ENCODE measurements around the gene FYCO1.

Gene FYCO1

DNA sequence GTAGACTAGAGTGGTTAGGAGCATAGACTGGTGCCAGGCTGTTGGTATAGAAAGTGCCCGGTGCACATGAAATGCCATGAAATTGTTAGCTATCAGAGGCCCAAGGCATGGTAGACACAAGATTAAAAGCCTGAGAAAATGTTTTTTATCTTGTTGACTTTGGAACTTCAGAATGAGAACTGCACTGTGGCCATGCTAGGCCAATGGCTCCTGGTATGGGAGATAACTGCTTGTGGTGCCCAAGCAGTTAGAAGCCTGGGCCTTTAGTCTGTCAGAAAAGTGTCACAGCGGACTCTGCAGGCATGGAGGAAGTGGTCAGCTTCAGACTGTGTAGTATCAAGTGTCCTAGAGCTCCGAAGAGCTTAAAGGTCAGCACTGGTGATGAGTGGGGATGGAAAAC, 11.9 kb downstream of the FYCO1 start:
- H3K27ac ChIP-seq, result no peak overlapping the region
- no peak overlapping the region for H3K4me2 ChIP-seq (ENCODE audit: low read length)
- TF ChIP-seq, protein P1, sequence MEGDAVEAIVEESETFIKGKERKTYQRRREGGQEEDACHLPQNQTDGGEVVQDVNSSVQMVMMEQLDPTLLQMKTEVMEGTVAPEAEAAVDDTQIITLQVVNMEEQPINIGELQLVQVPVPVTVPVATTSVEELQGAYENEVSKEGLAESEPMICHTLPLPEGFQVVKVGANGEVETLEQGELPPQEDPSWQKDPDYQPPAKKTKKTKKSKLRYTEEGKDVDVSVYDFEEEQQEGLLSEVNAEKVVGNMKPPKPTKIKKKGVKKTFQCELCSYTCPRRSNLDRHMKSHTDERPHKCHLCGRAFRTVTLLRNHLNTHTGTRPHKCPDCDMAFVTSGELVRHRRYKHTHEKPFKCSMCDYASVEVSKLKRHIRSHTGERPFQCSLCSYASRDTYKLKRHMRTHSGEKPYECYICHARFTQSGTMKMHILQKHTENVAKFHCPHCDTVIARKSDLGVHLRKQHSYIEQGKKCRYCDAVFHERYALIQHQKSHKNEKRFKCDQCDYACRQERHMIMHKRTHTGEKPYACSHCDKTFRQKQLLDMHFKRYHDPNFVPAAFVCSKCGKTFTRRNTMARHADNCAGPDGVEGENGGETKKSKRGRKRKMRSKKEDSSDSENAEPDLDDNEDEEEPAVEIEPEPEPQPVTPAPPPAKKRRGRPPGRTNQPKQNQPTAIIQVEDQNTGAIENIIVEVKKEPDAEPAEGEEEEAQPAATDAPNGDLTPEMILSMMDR (IDR thresholded peaks at IDR 0.05), result no peak
- H3K4me1 ChIP-seq, result peaks cover 21% of the 10 kb centered on the region
- no peak overlapping the region for H3K4me3 ChIP-seq (ENCODE audit: low read depth, low read length)
- H3K27me3 ChIP-seq (ENCODE audit: control insufficient read depth, insufficient read depth, low read length), result no peaks in the 10 kb centered on the region
- no peak overlapping the region for H3K9ac ChIP-seq
- H3K9me3 ChIP-seq (ENCODE audit: control insufficient read depth, low read length), result no peaks in the 10 kb centered on the region
- no peaks in the 10 kb centered on the region for H3K36me3 ChIP-seq (ENCODE audit: control insufficient read depth, insufficient read depth, low read length)
- H2AFZ ChIP-seq, result no peak overlapping the region
- no peaks in the 10 kb centered on the region for H3K79me2 ChIP-seq

DNA sequence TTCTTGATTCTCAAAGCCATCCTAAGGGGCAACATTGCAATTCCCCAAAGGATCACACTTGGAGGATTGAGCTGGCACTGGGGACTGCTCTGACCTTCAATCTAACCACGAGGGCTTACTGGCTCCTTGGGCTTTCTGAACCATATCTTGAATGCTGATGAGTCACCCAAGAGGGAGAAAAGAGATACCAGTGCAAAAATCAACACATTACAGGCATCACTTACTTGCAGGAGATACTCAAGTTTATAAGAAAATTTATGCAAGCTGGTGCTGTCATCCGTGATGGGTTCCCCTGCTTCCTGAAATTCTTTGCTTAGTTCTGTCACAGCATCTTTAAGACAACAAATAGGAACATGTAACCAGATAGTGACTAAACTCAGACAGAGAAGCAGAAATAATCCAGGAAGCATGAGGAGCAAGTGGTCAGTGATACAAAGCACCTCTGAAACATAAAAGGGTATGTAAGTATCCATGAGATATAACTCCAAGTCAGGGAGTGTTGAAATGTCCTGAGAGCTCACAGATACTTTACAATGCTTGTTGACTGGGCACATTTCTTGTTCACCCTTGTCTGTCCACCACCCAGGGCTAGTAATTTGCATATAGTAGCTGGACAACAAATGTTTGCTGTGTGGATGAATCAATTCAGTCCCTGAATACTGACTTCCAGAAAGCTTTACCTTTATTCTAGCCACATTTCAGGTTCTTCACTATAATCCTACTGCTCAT, 14.1 kb downstream of the FYCO1 start:
- H3K36me3 ChIP-seq (ENCODE audit: control insufficient read depth, insufficient read depth, low read length), result no peaks in the 10 kb centered on the region
- no peaks in the 10 kb centered on the region for H3K27me3 ChIP-seq (ENCODE audit: control insufficient read depth, insufficient read depth, low read length)
- no peak overlapping the region for H2AFZ ChIP-seq
- no peak overlapping the region for H3K4me3 ChIP-seq (ENCODE audit: low read depth, low read length)
- no peak overlapping the region for H3K27ac ChIP-seq
- TF ChIP-seq, protein P1 (IDR thresholded peaks at IDR 0.05), result no peak
- H3K9me3 ChIP-seq (ENCODE audit: control insufficient read depth, low read length), result no peaks in the 10 kb centered on the region
- H3K79me2 ChIP-seq, result no peaks in the 10 kb centered on the region
- H3K4me2 ChIP-seq (ENCODE audit: low read length), result no peak overlapping the region
- no peak overlapping the region for H3K9ac ChIP-seq
- peaks cover 16% of the 10 kb centered on the region for H3K4me1 ChIP-seq

DNA sequence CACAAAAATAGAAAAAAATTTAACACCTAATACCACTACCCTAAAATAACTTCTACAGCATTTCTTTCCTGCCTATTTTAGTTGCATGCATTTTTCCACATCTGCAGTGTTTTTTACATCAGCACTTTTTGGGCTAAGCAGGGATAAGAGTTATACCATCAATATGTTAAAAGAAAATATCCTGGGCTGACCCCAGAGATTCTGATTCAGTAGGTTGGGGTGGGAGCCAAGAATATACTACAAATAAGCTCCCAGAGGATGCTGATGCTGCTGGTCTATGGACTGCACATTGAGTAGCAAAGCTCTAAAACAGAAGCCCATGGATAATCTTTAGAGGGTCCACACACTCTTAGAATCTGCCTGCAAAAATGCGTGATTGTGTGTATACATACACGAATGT, 14.8 kb downstream of the FYCO1 start:
- Histone ChIP-seq H3K9ac (no peak overlapping the region), H2AFZ (no peak overlapping the region), H3K27ac (no peak overlapping the region), H3K9me3 (ENCODE audit: control insufficient read depth, low read length) (no peaks in the 10 kb centered on the region), H3K36me3 (ENCODE audit: control insufficient read depth, insufficient read depth, low read length) (no peaks in the 10 kb centered on the region), H3K4me3 (ENCODE audit: low read depth, low read length) (no peak overlapping the region), H3K4me1 (peaks cover 13% of the 10 kb centered on the region), H3K4me2 (ENCODE audit: low read length) (no peak overlapping the region), H3K27me3 (ENCODE audit: control insufficient read depth, insufficient read depth, low read length) (no peaks in the 10 kb centered on the region), H3K79me2 (no peaks in the 10 kb centered on the region)
- TF ChIP-seq, protein P1 (IDR thresholded peaks at IDR 0.05), result no peak

DNA sequence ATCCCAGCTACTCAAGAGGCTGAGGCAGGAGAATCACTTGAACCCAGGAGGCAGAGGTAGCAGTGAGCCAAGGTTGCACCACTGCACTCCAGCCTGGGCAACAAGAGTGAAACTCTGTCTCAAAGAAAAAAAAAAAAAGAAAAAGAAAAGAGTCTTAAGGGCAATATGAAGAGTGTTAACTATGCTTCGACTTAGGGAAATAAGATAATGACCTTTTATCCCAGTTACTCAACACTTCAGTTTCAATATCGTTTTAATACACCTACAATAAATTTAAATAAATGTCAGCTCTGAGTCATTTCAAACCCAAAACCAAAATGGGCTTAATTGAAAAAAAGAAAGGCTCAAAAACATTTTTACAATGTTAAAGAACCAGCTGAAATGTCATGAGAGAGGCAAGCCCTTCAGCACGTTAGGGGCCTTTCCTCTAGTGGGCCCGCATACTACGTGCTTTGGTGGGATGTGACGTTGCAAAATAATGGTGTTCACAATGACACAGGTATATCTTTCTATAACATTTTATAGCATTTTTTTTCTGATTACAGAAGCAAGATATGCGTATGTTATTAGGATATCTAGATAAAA, 15.3 kb downstream of the FYCO1 start:
- Histone ChIP-seq H3K9me3 (ENCODE audit: control insufficient read depth, low read length) (no peaks in the 10 kb centered on the region), H3K4me3 (ENCODE audit: low read depth, low read length) (no peak overlapping the region), H3K9ac (no peak overlapping the region), H3K79me2 (no peaks in the 10 kb centered on the region), H3K4me1 (peaks cover 13% of the 10 kb centered on the region), H3K27me3 (ENCODE audit: control insufficient read depth, insufficient read depth, low read length) (no peaks in the 10 kb centered on the region), H3K4me2 (ENCODE audit: low read length) (no peak overlapping the region), H3K36me3 (ENCODE audit: control insufficient read depth, insufficient read depth, low read length) (no peaks in the 10 kb centered on the region), H2AFZ (no peak overlapping the region), H3K27ac (no peak overlapping the region)
- TF ChIP-seq, protein P1 (IDR thresholded peaks at IDR 0.05), result no peak

DNA sequence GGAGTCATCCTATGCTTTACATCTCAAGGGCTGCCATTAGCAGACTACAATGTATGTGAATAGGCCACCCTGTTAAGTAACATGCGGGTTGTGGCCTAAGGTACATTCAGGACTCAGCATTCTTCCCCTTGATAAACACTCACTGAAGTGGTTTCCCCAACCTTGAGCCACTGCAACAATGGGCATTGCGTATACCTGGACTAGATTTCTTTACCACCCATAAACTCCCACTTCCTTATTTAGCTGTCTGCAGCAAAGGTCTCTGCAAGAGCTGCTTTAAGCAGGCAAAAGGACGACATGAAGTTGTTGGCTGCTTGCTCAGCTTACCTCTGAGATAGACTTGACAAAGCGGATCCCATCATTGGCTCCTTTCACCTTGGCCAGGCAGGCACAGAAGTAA, 16.2 kb downstream of the FYCO1 start:
- Histone ChIP-seq H3K27me3 (ENCODE audit: control insufficient read depth, insufficient read depth, low read length) (no peaks in the 10 kb centered on the region), H3K4me1 (peaks cover 5% of the 10 kb centered on the region), H3K36me3 (ENCODE audit: control insufficient read depth, insufficient read depth, low read length) (no peaks in the 10 kb centered on the region), H3K9me3 (ENCODE audit: control insufficient read depth, low read length) (no peaks in the 10 kb centered on the region), H3K9ac (no peak overlapping the region), H3K79me2 (no peaks in the 10 kb centered on the region), H3K27ac (no peak overlapping the region), H3K4me3 (ENCODE audit: low read depth, low read length) (no peak overlapping the region), H2AFZ (no peak overlapping the region), H3K4me2 (ENCODE audit: low read length) (no peak overlapping the region)
- TF ChIP-seq, protein P1 (IDR thresholded peaks at IDR 0.05), result no peak

Data from parathyroid adenoma (tissue), 2 donors.